Adrenal gland (tissue), 12 donors: Measurements from ENCODE around the gene DCAF8L2. TPM values are rescaled to one million over a fixed set of nuclear protein-coding genes. Genes with fewer than 3 reads are reported as not detected.

Source experiments
- DNase-seq, 7 donors: peaks; one replicate each; pipeline ENCODE4 v3.0.0-alpha.2; 2019 to 2020
- H3K27ac ChIP-seq, 5 donors: fragments of 200-600 bp; sonication (generic) in 4 of 5; 1 replicate in 3 of 5; 2 replicates in 2 of 5; pipeline versions ENCODE4 v1.5.1 to v1.8.0; 2016 to 2020; ENCODE audit warnings: mild to moderate bottlenecking in 1 of 5
- H3K27me3 ChIP-seq: fragments of 200-600 bp; 2 replicates; pipeline ENCODE4 v1.8.0; 2021
- H3K36me3 ChIP-seq, 2 donors: fragments of 200-600 bp; replicated peaks in 1 of 2; 1 replicate in 1 of 2; 2 replicates in 1 of 2; pipeline versions ENCODE4 v1.5.1 to v1.8.0; 2018 to 2022
- H3K4me1 ChIP-seq, 2 donors: fragments of 200-600 bp; replicated peaks in 1 of 2; 1 replicate in 1 of 2; 2 replicates in 1 of 2; pipeline versions ENCODE4 v1.5.1 to v1.8.0; 2018 to 2021
- H3K4me3 ChIP-seq, 4 donors: fragments of 200-600 bp; sonication (generic) in 3 of 4; one replicate each; pipeline ENCODE4 v1.5.1; 2016 to 2018
- H3K9me3 ChIP-seq, 3 donors: fragments of 200-600 bp; sonication (generic) in 1 of 3; replicated peaks in 1 of 3; 1 replicate in 2 of 3; 2 replicates in 1 of 3; pipeline versions ENCODE4 v1.5.1 to v1.8.0; 2016 to 2021
- CTCF ChIP-seq, 6 experiments: fragments of 450-650 bp in 4 of 6; fragments of 200-600 bp in 2 of 6; sonication (generic) in 1 of 6; IDR thresholded peaks; 1 replicate in 5 of 6; 2 replicates in 1 of 6; pipeline versions ENCODE4 v1.5.1 to v1.8.0; 2016 to 2021; ENCODE audit warnings: antibody characterized with exemption in 6 of 6, mild to moderate bottlenecking in 2 of 6, moderate library complexity in 1 of 6
- POLR2A ChIP-seq, 2 donors: fragments of 450-650 bp; IDR thresholded peaks; one replicate each; pipeline ENCODE4 v1.6.1; 2017; ENCODE audit warnings: antibody characterized with exemption in 2 of 2, mild to moderate bottlenecking in 2 of 2, moderate library complexity in 1 of 2
- WGBS, 4 donors: extraction: QIAGEN DNeasy Blood & Tissue Kit in 2 of 4; methylation state at CpG; one replicate each; pipeline versions ENCODE4 v1.1.5 to v1.1.7; 2013 to 2017; 5-methylcytosine and 5-hydroxymethylcytosine counted together
- intact Hi-C, 2 donors: fragments of 100-400 bp; cut with DNase I; formaldehyde crosslinking; loops; one replicate each; pipeline versions ENCODE4 v1.14.1 to v1.15.0; 2022 to 2023
- polyA plus RNA-seq, 3 donors: library from polyadenylated mRNA; stranded (reverse); fragments of 200-250 nt in 2 of 3; fragments of 350-450 nt in 1 of 3; fragmentation: Illumina TruSeq in 1 of 3; extraction: RNeasy Lipid Tissue Mini Kit (QIAGEN cat#74804) in 1 of 3; gene quantifications; one replicate each; pipeline ENCODE4 v1.2.3, GENCODE V29; 2013 to 2014
- total RNA-seq, 9 donors: library from RNA; depleted of rRNA in 4 of 9; stranded (reverse); fragments of >200 nt in 4 of 9; fragments of 120-200 nt in 1 of 9; fragmentation: NEBNext Ultra II Directional in 1 of 9; extraction: Animal tissue kit (Norgen Biotek cat#: 25700) in 1 of 9; gene quantifications; one replicate each; pipeline versions ENCODE4 v1.1.0 to v1.2.4, GENCODE V29; 2013 to 2023
- donor health status: healthy with polysubstance abuse.
- donor health status: Bipolar disorder and iron deficiency.
- donor health status: DM: yes; HTN: yes; CAD: no.
- donor health status: DM: no; HTN: no; CAD: no.
- donor health status: DM: no; HTN: no; CAD: no.
- donor health status: DM: yes; HTN: yes; CAD: no.

DCAF8L2 gene
- total and polyA plus RNA-seq, 12 donors = not detected

DNA sequence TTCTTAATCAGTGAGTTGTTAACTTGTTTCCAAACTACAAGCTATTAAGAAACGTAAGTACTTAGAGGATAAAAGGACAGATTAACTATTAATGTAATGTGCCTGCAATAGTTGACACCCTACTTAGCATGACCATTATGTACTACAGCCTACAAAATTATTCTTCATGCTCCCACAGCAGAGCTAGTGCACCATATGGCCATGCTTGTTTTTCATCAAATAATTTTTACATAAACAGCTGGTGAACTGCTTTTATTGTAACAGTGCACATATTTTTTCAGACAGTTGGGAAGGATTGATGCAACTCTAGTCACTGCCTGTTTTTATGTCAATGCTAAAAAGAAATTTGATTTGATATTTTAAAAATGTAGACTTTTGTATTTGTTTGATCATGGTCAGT is 207.4 kb downstream of the DCAF8L2 start:
- Histone ChIP-seq H3K36me3 (no peaks in the 10 kb centered on the region), H3K27ac (no peak overlapping the region), H3K9me3 (no peaks in the 10 kb centered on the region), H3K4me3 (no peak overlapping the region), H3K4me1 (no peaks in the 10 kb centered on the region), H3K27me3 (no peaks in the 10 kb centered on the region)
- TF ChIP-seq CTCF (IDR thresholded peaks at IDR 0.05) (no peak), POLR2A (IDR thresholded peaks at IDR 0.05) (no peak)
- intact Hi-C loops = no loop called here
- 37 to 57% (median 50%) methylated on average over 1 of the region's 1 CpG for WGBS, 4 donors
- DNase-seq = no peak

Other genes starting within 250 kb of the DCAF8L2 start
- not detected for gene PPP4R3C, start 127.0 kb upstream of the DCAF8L2 start, total RNA-seq
- not detected for gene PPP4R3C, start 127.0 kb upstream of the DCAF8L2 start, polyA plus RNA-seq
- not detected for gene MAGEB10, start 217.6 kb downstream of the DCAF8L2 start, total RNA-seq
- not detected for gene MAGEB10, start 217.6 kb downstream of the DCAF8L2 start, polyA plus RNA-seq